Glutamatergic neuron (in vitro differentiated cells): Measurements from ENCODE around the gene RPGR. TPM values are rescaled to one million over a fixed set of nuclear protein-coding genes. Genes with fewer than 3 reads are reported as not detected.

Experiments
- DNase-seq: peaks from one replicate; pipeline ENCODE4 v3.0.0; 2022
- H3K27ac Mint-ChIP-seq: one replicate; pipeline ENCODE4 v1.8.0; 2020; ENCODE audit warnings: mild to moderate bottlenecking, mixed read lengths, inconsistent platforms; ENCODE audit not compliant: unreplicated experiment
- H3K27me3 Mint-ChIP-seq: one replicate; pipeline ENCODE4 v1.8.0; 2020; ENCODE audit warnings: mild to moderate bottlenecking, moderate library complexity, mixed read lengths, inconsistent platforms; ENCODE audit not compliant: unreplicated experiment
- H3K36me3 Mint-ChIP-seq: one replicate; pipeline ENCODE4 v1.8.0; 2020; ENCODE audit warnings: mild to moderate bottlenecking, mixed read lengths, inconsistent platforms; ENCODE audit not compliant: unreplicated experiment
- H3K4me1 Mint-ChIP-seq: one replicate; pipeline ENCODE4 v1.8.0; 2020; ENCODE audit warnings: mild to moderate bottlenecking, low read depth, mixed read lengths, inconsistent platforms; ENCODE audit not compliant: unreplicated experiment
- H3K4me3 Mint-ChIP-seq: one replicate; pipeline ENCODE4 v1.8.0; 2020; ENCODE audit warnings: mild to moderate bottlenecking, mixed read lengths, inconsistent platforms; ENCODE audit not compliant: unreplicated experiment
- H3K9me3 Mint-ChIP-seq: one replicate; pipeline ENCODE4 v1.8.0; 2020; ENCODE audit warnings: mild to moderate bottlenecking, moderate library complexity, mixed read lengths, inconsistent platforms; ENCODE audit not compliant: unreplicated experiment
- total RNA-seq: library from RNA; stranded (reverse); fragmentation: NEBNext Ultra II Directional; extraction: Animal tissue kit (Norgen Biotek cat#: 25700); gene quantifications from one replicate; pipeline ENCODE4 v1.2.1, GENCODE V29; 2021; ENCODE audit not compliant: unreplicated experiment
- TF ChIP-seq, protein P1 (sequence below): fragments of 200-600 bp; sonication (generic); IDR thresholded peaks from one replicate; pipeline ENCODE4 v1.5.0; 2021; ENCODE audit not compliant: partially characterized antibody, unreplicated experiment

Gene RPGR
- total RNA-seq, 1 donor from 2014 or later = 4.6 TPM

DNA sequence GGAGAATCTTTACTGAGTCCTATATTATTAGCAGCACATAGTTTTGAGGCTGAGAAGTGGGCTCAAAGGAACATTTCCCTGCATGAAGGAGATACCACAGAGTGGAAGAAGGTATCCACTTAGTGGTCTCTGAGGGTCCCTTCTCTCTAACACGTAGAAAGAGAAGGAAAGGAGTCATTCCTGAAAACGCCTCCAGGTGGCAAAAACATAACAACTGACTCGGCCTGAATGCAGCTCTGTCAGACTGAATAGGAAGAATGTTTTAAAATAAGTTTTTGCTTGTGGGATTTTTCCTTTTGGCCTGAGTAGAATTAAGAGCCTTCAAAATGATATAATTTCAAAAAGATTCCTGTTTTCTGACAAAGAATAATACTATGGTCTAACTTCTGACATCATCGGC lies 23.3 kb downstream of the RPGR start:
- H3K27ac Mint-ChIP-seq = no peak overlapping the region
- H3K27me3 Mint-ChIP-seq = no peaks in the 10 kb centered on the region
- H3K9me3 Mint-ChIP-seq = no peaks in the 10 kb centered on the region
- DNase-seq = no peak
- H3K4me1 Mint-ChIP-seq = no peaks in the 10 kb centered on the region
- no peak overlapping the region for H3K4me3 Mint-ChIP-seq
- H3K36me3 Mint-ChIP-seq = no peaks in the 10 kb centered on the region
- TF ChIP-seq, protein P1, sequence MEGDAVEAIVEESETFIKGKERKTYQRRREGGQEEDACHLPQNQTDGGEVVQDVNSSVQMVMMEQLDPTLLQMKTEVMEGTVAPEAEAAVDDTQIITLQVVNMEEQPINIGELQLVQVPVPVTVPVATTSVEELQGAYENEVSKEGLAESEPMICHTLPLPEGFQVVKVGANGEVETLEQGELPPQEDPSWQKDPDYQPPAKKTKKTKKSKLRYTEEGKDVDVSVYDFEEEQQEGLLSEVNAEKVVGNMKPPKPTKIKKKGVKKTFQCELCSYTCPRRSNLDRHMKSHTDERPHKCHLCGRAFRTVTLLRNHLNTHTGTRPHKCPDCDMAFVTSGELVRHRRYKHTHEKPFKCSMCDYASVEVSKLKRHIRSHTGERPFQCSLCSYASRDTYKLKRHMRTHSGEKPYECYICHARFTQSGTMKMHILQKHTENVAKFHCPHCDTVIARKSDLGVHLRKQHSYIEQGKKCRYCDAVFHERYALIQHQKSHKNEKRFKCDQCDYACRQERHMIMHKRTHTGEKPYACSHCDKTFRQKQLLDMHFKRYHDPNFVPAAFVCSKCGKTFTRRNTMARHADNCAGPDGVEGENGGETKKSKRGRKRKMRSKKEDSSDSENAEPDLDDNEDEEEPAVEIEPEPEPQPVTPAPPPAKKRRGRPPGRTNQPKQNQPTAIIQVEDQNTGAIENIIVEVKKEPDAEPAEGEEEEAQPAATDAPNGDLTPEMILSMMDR = no peak

DNA sequence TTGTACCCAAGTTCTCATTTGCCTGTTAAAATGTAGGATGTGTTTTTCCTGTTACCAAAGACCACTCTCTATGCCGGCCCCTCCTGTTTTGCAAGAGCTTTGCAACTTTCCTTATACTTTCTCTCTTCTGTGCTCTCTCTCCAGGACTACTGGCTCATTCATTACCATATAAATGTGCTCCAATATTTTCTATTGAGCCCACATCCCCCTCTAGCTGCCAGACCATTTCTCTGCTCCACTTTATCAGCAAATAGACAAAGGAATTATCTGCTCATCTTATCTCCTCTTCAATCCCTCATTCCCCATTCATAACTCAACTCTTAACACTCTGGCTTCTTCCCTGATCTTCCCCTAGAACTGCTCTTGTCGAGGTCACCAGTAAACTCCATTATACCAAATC lies 33.6 kb downstream of the RPGR start:
- TF ChIP-seq, protein P1 = no peak
- Mint-ChIP-seq H3K9me3 (no peaks in the 10 kb centered on the region), H3K4me3 (no peak overlapping the region), H3K36me3 (no peaks in the 10 kb centered on the region), H3K4me1 (no peaks in the 10 kb centered on the region), H3K27ac (no peak overlapping the region), H3K27me3 (no peaks in the 10 kb centered on the region)
- DNase-seq = no peak

DNA sequence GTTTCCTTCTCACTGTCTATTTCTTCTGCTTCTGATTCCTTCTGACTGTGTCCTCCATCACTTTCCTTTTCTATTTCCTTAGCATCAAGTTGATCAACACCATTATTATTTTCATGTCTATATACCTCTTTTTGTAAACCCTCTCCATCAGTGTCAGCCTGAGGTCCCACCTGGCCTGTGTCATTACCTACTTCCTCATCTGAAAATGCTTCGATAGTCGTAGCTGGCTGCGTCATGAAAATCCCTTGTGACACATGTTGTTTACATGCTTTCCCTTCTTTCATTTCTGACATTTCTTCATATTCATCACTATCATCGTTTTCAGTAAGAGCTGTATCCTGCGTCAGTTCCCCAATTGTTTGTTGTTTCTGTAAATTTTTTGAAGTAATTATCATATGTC lies 39.6 kb downstream of the RPGR start:
- H3K4me1 Mint-ChIP-seq = no peaks in the 10 kb centered on the region
- no peak for DNase-seq
- no peak overlapping the region for H3K4me3 Mint-ChIP-seq
- no peak overlapping the region for H3K27ac Mint-ChIP-seq
- H3K36me3 Mint-ChIP-seq = peaks cover 5% of the 10 kb centered on the region
- H3K27me3 Mint-ChIP-seq = peaks cover 4% of the 10 kb centered on the region
- TF ChIP-seq, protein P1 = no peak
- H3K9me3 Mint-ChIP-seq = no peaks in the 10 kb centered on the region

DNA sequence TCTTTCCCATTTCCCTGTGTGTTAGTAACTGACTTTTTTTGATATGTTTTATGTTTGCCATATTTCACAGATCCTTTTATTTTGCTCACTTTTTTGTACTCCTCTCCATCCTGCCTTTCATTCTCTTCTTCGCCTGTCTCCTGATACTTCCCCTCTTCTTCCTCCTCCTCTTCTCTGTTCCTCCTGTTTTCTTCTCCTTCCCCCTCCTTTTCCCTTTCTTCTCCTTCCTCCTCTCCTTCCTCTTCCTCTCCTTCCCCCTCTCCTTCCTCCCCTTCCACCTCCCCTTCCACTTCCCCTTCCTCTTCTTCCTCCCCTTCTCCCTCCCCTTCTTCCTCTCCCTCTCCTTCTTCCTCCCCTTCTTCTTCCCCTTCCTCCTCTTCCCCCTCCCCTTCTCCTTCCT lies 41.7 kb downstream of the RPGR start:
- peaks cover 5% of the 10 kb centered on the region for H3K36me3 Mint-ChIP-seq
- H3K4me1 Mint-ChIP-seq = no peaks in the 10 kb centered on the region
- no peaks in the 10 kb centered on the region for H3K9me3 Mint-ChIP-seq
- H3K27ac Mint-ChIP-seq = no peak overlapping the region
- no peak for DNase-seq
- H3K27me3 Mint-ChIP-seq = peaks cover 4% of the 10 kb centered on the region
- H3K4me3 Mint-ChIP-seq = no peak overlapping the region
- TF ChIP-seq, protein P1 = no peak

DNA sequence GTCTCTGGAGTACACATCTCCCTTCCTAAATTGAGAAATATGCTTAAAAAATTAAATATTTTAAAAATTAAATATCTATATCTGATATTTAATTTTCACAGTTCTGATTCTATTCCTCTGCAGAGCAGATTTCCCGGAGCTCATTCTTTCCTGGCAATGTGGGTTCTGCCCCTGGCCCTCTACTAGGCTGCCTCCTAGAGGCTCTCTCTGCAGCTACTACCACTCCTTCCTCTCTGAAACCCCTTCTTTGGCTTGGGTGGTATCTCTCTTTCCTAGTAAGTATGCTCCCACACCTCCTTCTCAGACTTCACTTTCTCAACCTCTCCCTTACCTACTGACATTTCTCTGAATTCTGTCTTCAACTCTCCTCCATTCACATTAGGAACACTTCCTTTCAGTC lies 45.3 kb downstream of the RPGR start:
- H3K27ac Mint-ChIP-seq = no peak overlapping the region
- H3K9me3 Mint-ChIP-seq = no peaks in the 10 kb centered on the region
- peaks cover 3% of the 10 kb centered on the region for H3K36me3 Mint-ChIP-seq
- no peak overlapping the region for H3K4me3 Mint-ChIP-seq
- no peaks in the 10 kb centered on the region for H3K4me1 Mint-ChIP-seq
- peaks cover 2% of the 10 kb centered on the region for H3K27me3 Mint-ChIP-seq
- no peak for DNase-seq
- TF ChIP-seq, protein P1 = no peak
